Measurements from ENCODE around the gene SMIM11.

SMIM11 gene

DNA sequence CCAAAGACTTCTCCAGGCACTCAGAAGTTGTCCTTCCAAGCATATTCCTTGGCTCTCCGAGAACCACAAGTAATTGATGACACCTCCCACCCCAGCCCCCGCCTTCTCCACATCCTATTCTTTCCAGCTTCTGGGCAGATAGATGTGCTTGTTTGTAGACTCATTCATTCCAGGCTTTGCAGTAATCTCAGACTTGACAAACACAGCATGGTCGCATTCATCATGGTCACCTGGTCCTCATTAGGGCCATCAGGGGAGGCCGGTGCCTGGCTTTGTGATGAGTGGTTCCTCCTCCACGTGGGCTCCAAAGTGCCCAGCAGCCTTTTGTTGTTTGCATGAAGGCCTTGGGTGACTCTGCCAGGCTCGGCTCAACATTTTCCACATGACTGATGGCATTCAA, 40.0 kb upstream of the SMIM11 start:
- TF ChIP-seq TEAD4 (IDR thresholded peaks at IDR 0.05) (no peak), EGR1 (IDR thresholded peaks at IDR 0.05) (no peak), TAF1 (IDR thresholded peaks at IDR 0.05; ENCODE audit: low read depth) (no peak), EP300 (IDR thresholded peaks at IDR 0.05; ENCODE audit: borderline replicate concordance) (no peak), CEBPB (IDR thresholded peaks at IDR 0.05) (no peak), CREB1 (IDR thresholded peaks at IDR 0.05; ENCODE audit: low read depth) (no peak), NFIC (IDR thresholded peaks at IDR 0.05) (no peak), ZBTB7A (IDR thresholded peaks at IDR 0.05; ENCODE audit: low read depth) (no peak), FOXM1 (IDR thresholded peaks at IDR 0.05; ENCODE audit: borderline replicate concordance, low read depth) (no peak), TCF12 (IDR thresholded peaks at IDR 0.05; ENCODE audit: low read depth) (no peak), YY1 (IDR thresholded peaks at IDR 0.05; ENCODE audit: low read depth) (no peak), RAD21 (IDR thresholded peaks at IDR 0.05; ENCODE audit: low read depth) (no peak)
- TF ChIP-seq, protein P1, sequence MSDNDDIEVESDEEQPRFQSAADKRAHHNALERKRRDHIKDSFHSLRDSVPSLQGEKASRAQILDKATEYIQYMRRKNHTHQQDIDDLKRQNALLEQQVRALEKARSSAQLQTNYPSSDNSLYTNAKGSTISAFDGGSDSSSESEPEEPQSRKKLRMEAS (IDR thresholded peaks at IDR 0.05), result no peak
- TF ChIP-seq, protein P2, sequence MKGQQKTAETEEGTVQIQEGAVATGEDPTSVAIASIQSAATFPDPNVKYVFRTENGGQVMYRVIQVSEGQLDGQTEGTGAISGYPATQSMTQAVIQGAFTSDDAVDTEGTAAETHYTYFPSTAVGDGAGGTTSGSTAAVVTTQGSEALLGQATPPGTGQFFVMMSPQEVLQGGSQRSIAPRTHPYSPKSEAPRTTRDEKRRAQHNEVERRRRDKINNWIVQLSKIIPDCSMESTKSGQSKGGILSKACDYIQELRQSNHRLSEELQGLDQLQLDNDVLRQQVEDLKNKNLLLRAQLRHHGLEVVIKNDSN (IDR thresholded peaks at IDR 0.05), result no peak
- TF ChIP-seq, protein P3, sequence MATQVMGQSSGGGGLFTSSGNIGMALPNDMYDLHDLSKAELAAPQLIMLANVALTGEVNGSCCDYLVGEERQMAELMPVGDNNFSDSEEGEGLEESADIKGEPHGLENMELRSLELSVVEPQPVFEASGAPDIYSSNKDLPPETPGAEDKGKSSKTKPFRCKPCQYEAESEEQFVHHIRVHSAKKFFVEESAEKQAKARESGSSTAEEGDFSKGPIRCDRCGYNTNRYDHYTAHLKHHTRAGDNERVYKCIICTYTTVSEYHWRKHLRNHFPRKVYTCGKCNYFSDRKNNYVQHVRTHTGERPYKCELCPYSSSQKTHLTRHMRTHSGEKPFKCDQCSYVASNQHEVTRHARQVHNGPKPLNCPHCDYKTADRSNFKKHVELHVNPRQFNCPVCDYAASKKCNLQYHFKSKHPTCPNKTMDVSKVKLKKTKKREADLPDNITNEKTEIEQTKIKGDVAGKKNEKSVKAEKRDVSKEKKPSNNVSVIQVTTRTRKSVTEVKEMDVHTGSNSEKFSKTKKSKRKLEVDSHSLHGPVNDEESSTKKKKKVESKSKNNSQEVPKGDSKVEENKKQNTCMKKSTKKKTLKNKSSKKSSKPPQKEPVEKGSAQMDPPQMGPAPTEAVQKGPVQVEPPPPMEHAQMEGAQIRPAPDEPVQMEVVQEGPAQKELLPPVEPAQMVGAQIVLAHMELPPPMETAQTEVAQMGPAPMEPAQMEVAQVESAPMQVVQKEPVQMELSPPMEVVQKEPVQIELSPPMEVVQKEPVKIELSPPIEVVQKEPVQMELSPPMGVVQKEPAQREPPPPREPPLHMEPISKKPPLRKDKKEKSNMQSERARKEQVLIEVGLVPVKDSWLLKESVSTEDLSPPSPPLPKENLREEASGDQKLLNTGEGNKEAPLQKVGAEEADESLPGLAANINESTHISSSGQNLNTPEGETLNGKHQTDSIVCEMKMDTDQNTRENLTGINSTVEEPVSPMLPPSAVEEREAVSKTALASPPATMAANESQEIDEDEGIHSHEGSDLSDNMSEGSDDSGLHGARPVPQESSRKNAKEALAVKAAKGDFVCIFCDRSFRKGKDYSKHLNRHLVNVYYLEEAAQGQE (IDR thresholded peaks at IDR 0.05; ENCODE audit: low read depth), result no peak

DNA sequence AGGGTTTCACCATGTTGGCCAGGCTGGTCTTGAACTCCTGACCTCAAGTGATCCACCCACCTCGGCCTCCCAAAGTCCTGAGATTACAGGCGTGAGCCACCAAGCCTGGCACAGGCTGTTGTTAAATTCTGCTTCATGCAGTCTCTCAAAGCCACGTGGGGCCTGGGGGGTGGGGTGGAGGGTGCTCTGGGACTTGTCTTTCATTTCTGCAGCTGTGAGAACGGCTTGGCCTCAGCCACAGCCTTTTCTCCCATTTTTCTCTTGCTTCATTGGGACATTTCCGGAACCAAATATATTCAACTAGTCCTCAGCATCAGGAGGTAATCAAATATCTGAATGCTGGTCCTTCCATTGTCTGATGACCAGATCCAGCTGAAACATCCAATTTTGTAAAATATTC, 39.1 kb upstream of the SMIM11 start:
- TF ChIP-seq, protein P2 (IDR thresholded peaks at IDR 0.05), result no peak
- TF ChIP-seq TEAD4 (IDR thresholded peaks at IDR 0.05) (no peak), NFIC (IDR thresholded peaks at IDR 0.05) (no peak), TCF12 (IDR thresholded peaks at IDR 0.05; ENCODE audit: low read depth) (no peak), CREB1 (IDR thresholded peaks at IDR 0.05; ENCODE audit: low read depth) (no peak), RAD21 (IDR thresholded peaks at IDR 0.05; ENCODE audit: low read depth) (no peak), YY1 (IDR thresholded peaks at IDR 0.05; ENCODE audit: low read depth) (no peak), EP300 (IDR thresholded peaks at IDR 0.05; ENCODE audit: borderline replicate concordance) (no peak), ZBTB7A (IDR thresholded peaks at IDR 0.05; ENCODE audit: low read depth) (no peak), EGR1 (IDR thresholded peaks at IDR 0.05) (no peak), CEBPB (IDR thresholded peaks at IDR 0.05) (no peak), TAF1 (IDR thresholded peaks at IDR 0.05; ENCODE audit: low read depth) (no peak), FOXM1 (IDR thresholded peaks at IDR 0.05; ENCODE audit: borderline replicate concordance, low read depth) (no peak)
- TF ChIP-seq, protein P3 (IDR thresholded peaks at IDR 0.05; ENCODE audit: low read depth), result no peak
- TF ChIP-seq, protein P1 (IDR thresholded peaks at IDR 0.05), result no peak

DNA sequence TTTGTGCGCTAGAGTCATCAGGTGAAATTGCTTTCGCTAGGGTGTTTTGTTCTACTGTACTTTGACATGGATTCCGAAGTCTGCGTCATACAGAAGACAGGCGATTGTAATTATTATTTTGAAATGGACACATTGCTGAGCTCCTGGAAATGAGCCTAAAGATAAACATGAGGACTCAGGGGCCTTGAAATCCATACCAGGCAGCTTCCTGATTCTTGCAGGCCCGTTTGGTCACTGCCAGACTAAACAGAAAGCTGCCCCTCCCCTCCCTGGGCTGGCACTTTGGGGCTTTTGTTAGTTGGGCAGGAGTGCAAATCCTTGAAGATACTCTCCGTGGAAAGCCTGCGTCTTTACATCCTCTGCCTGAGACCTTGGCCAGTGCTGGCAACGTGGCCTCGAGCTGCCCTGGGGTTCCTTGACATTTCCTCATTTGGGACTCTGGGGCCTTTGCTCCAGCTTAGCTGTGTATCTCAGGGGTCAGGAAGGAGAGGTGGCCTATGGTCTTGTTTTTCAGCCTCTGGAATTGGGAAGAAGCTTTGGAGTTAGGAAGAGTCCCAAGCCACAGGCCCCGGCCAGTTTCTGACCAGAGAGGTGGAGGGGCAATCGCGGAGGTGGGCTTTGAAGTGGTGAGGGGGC, 38.4 kb upstream of the SMIM11 start:
- TF ChIP-seq TEAD4 (IDR thresholded peaks at IDR 0.05), result no peak

DNA sequence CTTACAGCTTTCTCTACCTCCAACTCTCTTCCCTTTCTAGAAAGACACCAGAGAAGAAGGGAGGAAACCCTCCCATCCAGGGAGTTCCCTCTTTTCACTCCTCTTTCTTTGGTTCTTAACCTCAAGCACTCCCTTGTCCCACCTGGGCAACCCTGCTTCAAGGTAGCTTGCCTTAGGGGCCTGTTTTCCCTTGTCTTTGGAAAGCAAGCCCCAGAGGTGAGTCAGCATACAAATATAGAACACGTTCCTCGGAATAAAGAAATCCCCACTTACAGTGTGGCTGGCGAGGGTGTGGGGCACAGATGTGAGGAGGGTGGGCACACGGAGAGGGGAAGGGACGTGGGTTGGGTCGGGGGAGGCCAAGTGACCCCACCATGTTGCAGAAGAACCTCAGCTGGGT, 37.6 kb upstream of the SMIM11 start:
- TF ChIP-seq YY1 (IDR thresholded peaks at IDR 0.05; ENCODE audit: low read depth), result no peak
- TF ChIP-seq TAF1 (IDR thresholded peaks at IDR 0.05; ENCODE audit: low read depth), result no peak
- TF ChIP-seq EGR1 (IDR thresholded peaks at IDR 0.05), result no peak
- TF ChIP-seq NFIC (IDR thresholded peaks at IDR 0.05), result no peak
- no peak for TF ChIP-seq ZBTB7A (IDR thresholded peaks at IDR 0.05; ENCODE audit: low read depth)
- no peak for TF ChIP-seq EP300 (IDR thresholded peaks at IDR 0.05; ENCODE audit: borderline replicate concordance)
- TF ChIP-seq TEAD4 (IDR thresholded peaks at IDR 0.05), result no peak

DNA sequence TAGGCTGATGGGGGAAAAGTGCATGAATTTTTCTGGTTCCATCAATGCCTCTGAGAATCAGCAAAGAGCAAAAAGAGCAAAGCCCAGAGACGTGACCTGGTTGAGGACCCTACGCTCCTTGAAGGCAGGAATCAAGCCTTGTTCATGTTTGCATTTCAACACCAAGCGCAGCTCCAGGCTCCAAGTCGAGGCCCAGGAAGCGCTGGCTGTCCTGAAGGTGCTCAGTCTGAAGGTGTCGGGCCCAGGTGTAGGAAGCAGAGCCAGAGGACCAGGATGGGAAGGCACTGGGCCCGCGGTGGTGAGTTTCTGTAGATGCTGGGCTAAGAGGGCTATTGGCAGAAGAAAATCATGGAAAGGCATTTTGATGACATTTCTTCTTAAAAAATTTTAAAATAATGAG, 37.1 kb upstream of the SMIM11 start:
- no peak for TF ChIP-seq RAD21 (IDR thresholded peaks at IDR 0.05; ENCODE audit: low read depth)
- TF ChIP-seq, protein P2 (IDR thresholded peaks at IDR 0.05), result no peak
- no peak for TF ChIP-seq FOXM1 (IDR thresholded peaks at IDR 0.05; ENCODE audit: borderline replicate concordance, low read depth)
- TF ChIP-seq, protein P3 (IDR thresholded peaks at IDR 0.05; ENCODE audit: low read depth), result no peak
- no peak for TF ChIP-seq CREB1 (IDR thresholded peaks at IDR 0.05; ENCODE audit: low read depth)
- TF ChIP-seq YY1 (IDR thresholded peaks at IDR 0.05; ENCODE audit: low read depth), result no peak
- TF ChIP-seq EP300 (IDR thresholded peaks at IDR 0.05; ENCODE audit: borderline replicate concordance), result no peak
- TF ChIP-seq CEBPB (IDR thresholded peaks at IDR 0.05), result no peak
- no peak for TF ChIP-seq NFIC (IDR thresholded peaks at IDR 0.05)
